Hepatocyte (in vitro differentiated cells): ENCODE data around the gene TPSAB1. TPM values are rescaled to one million over a fixed set of nuclear protein-coding genes. Genes with fewer than 3 reads are reported as not detected.
"Not testable (repeated sequence)": the region's sequence is repeated elsewhere in the genome, so short reads cannot be mapped to it uniquely, and the experiment has no call there.

Source experiments
- DNase-seq: peaks from one replicate; pipeline ENCODE4 v3.0.0-alpha.2; 2016; ENCODE audit warnings: low spot score
- H2AFZ ChIP-seq: fragments of 200-600 bp; sonication (generic); 2 replicates; pipeline ENCODE4 v1.6.0; 2016; ENCODE audit warnings: antibody characterized with exemption, mild to moderate bottlenecking
- H3K27ac ChIP-seq: fragments of 200-600 bp; sonication (generic); 2 replicates; pipeline ENCODE4 v1.5.1; 2016; ENCODE audit warnings: mild to moderate bottlenecking
- H3K27me3 ChIP-seq: fragments of 200-600 bp; sonication (generic); 2 replicates; pipeline ENCODE4 v1.6.1; 2016
- H3K36me3 ChIP-seq: fragments of 200-600 bp; sonication (generic); replicated peaks from 2 replicates; pipeline ENCODE4 v1.5.1; 2016; ENCODE audit warnings: low read depth; ENCODE audit not compliant: insufficient read depth
- H3K4me1 ChIP-seq: fragments of 200-600 bp; sonication (generic); 2 replicates; pipeline ENCODE4 v1.5.1; 2016; ENCODE audit warnings: mild to moderate bottlenecking, moderate library complexity; ENCODE audit not compliant: insufficient read depth
- H3K4me2 ChIP-seq: fragments of 200-600 bp; sonication (generic); 2 replicates; pipeline ENCODE4 v1.6.0; 2016
- H3K4me3 ChIP-seq: fragments of 200-600 bp; sonication (generic); 2 replicates; pipeline ENCODE4 v1.5.1; 2016; ENCODE audit warnings: mild to moderate bottlenecking
- H3K79me2 ChIP-seq: fragments of 200-600 bp; sonication (generic); 2 replicates; pipeline ENCODE4 v1.6.0; 2017; ENCODE audit warnings: mild to moderate bottlenecking
- H3K9me2 ChIP-seq: fragments of 200-600 bp; sonication (generic); replicated peaks from 2 replicates; pipeline ENCODE4 v1.6.0; 2017; ENCODE audit warnings: mild to moderate bottlenecking; ENCODE audit not compliant: insufficient read depth
- H3K9me3 ChIP-seq: fragments of 200-600 bp; sonication (generic); 2 replicates; pipeline ENCODE4 v1.5.1; 2016; ENCODE audit warnings: low read depth, mild to moderate bottlenecking
- H4K20me1 ChIP-seq: fragments of 200-600 bp; sonication (generic); 2 replicates; pipeline ENCODE4 v1.6.0; 2016; ENCODE audit warnings: mild to moderate bottlenecking; ENCODE audit not compliant: insufficient read depth, poor library complexity, severe bottlenecking
- EZH2 ChIP-seq: fragments of 200-600 bp; sonication (generic); IDR thresholded peaks from 2 replicates; pipeline ENCODE4 v1.6.1; 2016; ENCODE audit warnings: antibody characterized with exemption, mild to moderate bottlenecking, borderline replicate concordance
- EZH2phosphoT487 ChIP-seq: fragments of 200-600 bp; sonication (generic); IDR thresholded peaks from one replicate; pipeline ENCODE4 v1.6.1; 2018; ENCODE audit warnings: antibody characterized with exemption, mild to moderate bottlenecking, low read depth, moderate library complexity; ENCODE audit not compliant: unreplicated experiment, severe bottlenecking
- WGBS: methylation state at CpG from one replicate; pipeline ENCODE4 v1.1.6; 2016; ENCODE audit warnings: low lambda C conversion rate; ENCODE audit errors: missing lambda C conversion rate; 5-methylcytosine and 5-hydroxymethylcytosine counted together
- polyA plus RNA-seq: library from polyadenylated mRNA; unstranded; fragments of >200 nt; fragmentation: Nextera tagmentation; extraction: Ambion mirVana; gene quantifications from 2 replicates; pipeline ENCODE4 v1.2.1, GENCODE V29; 2016
- total RNA-seq: library from RNA; depleted of rRNA; stranded (reverse); fragments of >200 nt; gene quantifications from 2 replicates; pipeline ENCODE4 v1.2.3, GENCODE V29; 2014
- TF ChIP-seq, protein P1 (sequence below): fragments of 200-600 bp; sonication (generic); IDR thresholded peaks from 2 replicates; pipeline ENCODE4 v1.5.1; 2016; ENCODE audit warnings: antibody characterized with exemption, mild to moderate bottlenecking; ENCODE audit not compliant: poor library complexity

The TPSAB1 gene
- total RNA-seq (not detected in 2 replicates), polyA plus RNA-seq (not detected in 2 replicates)

DNA sequence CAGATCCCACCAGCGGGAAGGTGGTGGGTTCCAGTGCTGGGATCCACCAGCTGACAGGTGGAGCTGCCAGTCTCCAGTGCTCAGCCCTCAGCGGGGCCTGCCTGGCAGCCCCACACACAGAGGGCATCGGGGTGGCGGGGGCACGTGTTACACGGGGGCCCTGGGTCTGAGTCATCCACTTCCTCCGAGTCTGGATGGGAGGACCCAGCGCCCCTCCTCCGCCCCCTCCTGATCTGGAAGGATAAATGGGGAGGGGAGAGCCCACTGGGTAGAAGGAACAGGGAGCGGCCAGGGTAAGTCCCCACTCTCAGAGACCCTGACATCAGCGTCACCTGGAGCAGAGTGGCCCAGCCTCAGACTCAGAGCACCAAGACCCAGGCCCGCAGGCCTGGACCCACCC is at the start of gene TPSAB1:
TSS of gene TPSAB1 (plus strand) at position 270 of the 400 bp plus-strand sequence. CDS start 234 bp downstream, outside the sequence.
- not testable (repeated sequence) for H3K27me3 ChIP-seq, H3K27ac ChIP-seq, DNase-seq, H3K9me3 ChIP-seq, H3K4me3 ChIP-seq, H3K9me2 ChIP-seq, H4K20me1 ChIP-seq, H3K79me2 ChIP-seq, H2AFZ ChIP-seq, H3K36me3 ChIP-seq, H3K4me2 ChIP-seq, H3K4me1 ChIP-seq
- WGBS, result no CpG with 5 or more reads among the region's 12 CpGs

DNA sequence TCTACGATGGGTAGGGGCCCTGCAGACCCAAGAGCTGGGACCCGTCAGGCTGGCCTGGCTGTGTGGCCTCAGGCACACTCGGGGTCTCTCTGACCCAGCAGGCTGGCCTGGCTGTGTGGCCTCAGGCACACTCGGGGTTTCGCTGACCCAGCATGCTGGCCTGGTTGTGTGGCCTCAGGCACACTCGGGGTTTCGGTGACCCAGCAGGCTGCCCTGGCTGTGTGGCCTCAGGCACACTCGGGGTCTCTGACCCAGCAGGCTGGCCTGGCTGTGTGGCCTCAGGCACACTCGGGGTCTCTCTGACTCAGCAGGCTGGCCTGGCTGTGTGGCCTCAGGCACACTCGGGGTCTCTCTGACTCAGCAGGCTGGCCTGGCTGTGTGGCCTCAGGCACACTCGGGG is 49.7 kb upstream of the TPSAB1 start:
- H3K27ac ChIP-seq, H2AFZ ChIP-seq, H3K9me3 ChIP-seq, H4K20me1 ChIP-seq, H3K79me2 ChIP-seq, H3K9me2 ChIP-seq, DNase-seq, H3K4me3 ChIP-seq, H3K4me2 ChIP-seq, H3K36me3 ChIP-seq, H3K4me1 ChIP-seq, H3K27me3 ChIP-seq: not testable (repeated sequence)
- WGBS, result 94% methylated on average over 10 of the region's 11 CpGs

DNA sequence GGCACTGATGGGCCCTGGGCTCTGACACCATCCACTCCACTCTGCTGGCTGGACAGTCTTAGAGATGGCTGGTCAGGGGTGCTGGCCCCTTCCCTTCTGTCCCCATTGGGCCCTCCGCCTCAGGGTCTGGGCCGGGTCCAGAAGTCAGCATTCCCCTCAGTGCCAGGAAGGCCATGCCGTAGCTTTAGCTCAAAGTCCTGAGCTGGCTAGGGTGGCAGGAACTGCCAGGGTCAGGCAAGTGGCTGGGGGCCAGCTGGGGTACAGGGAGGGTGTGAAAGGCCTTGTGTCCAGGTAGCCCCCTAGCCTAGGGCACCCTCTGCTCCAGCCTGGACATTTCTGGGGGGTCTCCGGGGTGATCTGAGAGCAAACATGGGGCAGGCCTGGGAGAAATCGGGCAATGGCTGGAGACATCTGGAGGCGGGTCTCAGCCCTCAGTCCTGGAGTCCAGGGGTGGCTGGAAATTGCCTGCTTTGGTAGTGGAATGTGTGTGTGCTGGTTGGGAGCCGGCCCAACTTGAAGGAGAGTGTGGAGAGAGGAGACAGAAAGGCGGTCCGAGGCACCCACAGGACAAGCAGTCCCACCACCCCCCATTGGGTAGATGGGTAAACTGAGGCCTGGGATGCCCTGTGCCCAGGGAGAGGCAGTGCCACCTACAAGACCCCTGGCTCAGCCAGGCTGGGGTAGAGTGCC is 48.0 kb upstream of the TPSAB1 start:
- Histone ChIP-seq H2AFZ (no peak overlapping the region), H3K4me3 (no peak overlapping the region), H3K27me3 (no peaks in the 10 kb centered on the region), H3K4me1 (no peaks in the 10 kb centered on the region), H3K9me3 (no peaks in the 10 kb centered on the region), H3K27ac (no peak overlapping the region), H3K4me2 (no peak overlapping the region), H3K36me3 (no peaks in the 10 kb centered on the region), H3K9me2 (no peaks in the 10 kb centered on the region), H3K79me2 (no peaks in the 10 kb centered on the region), H4K20me1 (peaks cover 7% of the 10 kb centered on the region)
- TF ChIP-seq EZH2phosphoT487, result no peak
- TF ChIP-seq, protein P1, sequence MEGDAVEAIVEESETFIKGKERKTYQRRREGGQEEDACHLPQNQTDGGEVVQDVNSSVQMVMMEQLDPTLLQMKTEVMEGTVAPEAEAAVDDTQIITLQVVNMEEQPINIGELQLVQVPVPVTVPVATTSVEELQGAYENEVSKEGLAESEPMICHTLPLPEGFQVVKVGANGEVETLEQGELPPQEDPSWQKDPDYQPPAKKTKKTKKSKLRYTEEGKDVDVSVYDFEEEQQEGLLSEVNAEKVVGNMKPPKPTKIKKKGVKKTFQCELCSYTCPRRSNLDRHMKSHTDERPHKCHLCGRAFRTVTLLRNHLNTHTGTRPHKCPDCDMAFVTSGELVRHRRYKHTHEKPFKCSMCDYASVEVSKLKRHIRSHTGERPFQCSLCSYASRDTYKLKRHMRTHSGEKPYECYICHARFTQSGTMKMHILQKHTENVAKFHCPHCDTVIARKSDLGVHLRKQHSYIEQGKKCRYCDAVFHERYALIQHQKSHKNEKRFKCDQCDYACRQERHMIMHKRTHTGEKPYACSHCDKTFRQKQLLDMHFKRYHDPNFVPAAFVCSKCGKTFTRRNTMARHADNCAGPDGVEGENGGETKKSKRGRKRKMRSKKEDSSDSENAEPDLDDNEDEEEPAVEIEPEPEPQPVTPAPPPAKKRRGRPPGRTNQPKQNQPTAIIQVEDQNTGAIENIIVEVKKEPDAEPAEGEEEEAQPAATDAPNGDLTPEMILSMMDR, result no peak
- no peak for TF ChIP-seq EZH2
- WGBS, result 91% methylated on average over 9 of the region's 9 CpGs
- DNase-seq, result no peak

DNA sequence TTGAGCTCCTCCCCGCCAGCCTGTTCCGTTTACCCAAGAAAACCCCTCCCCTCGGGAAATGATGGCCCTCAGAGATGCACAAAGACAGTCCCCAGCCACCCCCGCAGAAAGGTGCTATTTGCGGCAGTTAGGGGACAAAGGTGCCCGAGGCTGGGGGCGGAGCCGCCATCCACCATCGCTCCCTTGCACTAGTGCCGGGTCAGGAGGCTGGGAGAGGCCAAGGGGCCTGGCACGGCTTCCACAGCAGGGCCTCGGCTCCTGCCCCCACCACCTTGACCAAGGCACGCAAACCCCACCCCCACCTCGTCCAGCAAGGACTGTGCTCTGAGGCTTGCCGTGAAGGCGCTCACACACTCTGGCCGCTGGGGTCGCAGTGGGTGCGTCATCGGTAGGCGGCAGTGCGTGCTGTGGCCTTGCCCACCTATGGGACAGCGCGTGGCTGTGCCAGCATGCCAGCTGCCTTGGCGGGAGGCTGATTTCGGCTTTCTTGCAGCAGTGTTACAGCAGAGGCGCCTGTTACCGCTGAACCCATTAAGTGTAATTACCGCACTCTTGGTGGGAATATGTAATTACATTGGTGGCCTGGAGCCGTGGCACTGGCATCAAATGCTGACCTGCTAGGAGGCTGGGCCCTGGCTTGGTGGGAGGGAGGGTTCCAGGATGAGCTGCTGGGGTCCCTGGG is 47.2 kb upstream of the TPSAB1 start:
- Histone ChIP-seq H4K20me1 (peaks cover 7% of the 10 kb centered on the region), H3K27ac (no peak overlapping the region), H3K4me1 (no peaks in the 10 kb centered on the region), H3K27me3 (no peaks in the 10 kb centered on the region), H3K9me3 (no peaks in the 10 kb centered on the region), H3K36me3 (no peaks in the 10 kb centered on the region), H3K4me2 (no peak overlapping the region), H3K9me2 (no peaks in the 10 kb centered on the region), H3K4me3 (no peak overlapping the region), H2AFZ (no peak overlapping the region), H3K79me2 (no peaks in the 10 kb centered on the region)
- TF ChIP-seq EZH2phosphoT487, result no peak
- no peak for TF ChIP-seq EZH2
- TF ChIP-seq, protein P1, result no peak
- no peak for DNase-seq
- WGBS, result 83% methylated on average over 23 of the region's 30 CpGs
